ENCODE results near the gene C10orf120. TPM values are rescaled to one million over a fixed set of nuclear protein-coding genes. Genes with fewer than 3 reads are reported as not detected.

C10orf120 gene
- total and polyA plus RNA-seq, 3 experiments from 2014 or later, result not detected

Other genes starting within 250 kb of the C10orf120 start
- gene ARMS2, start 245.2 kb downstream of the C10orf120 start, total RNA-seq, result not detected
- not detected for gene ARMS2, start 245.2 kb downstream of the C10orf120 start, polyA plus RNA-seq
- gene HTRA1, start 238.3 kb downstream of the C10orf120 start, total RNA-seq, result under 1 TPM in 1 of 2 experiments, not detected in 1; 0.13 TPM
- 0.56 TPM for gene HTRA1, start 238.3 kb downstream of the C10orf120 start, polyA plus RNA-seq
- not detected for gene DMBT1, start 139.1 kb downstream of the C10orf120 start, total RNA-seq
- gene DMBT1, start 139.1 kb downstream of the C10orf120 start, polyA plus RNA-seq, result not detected
- 1 to 10 TPM; 1.6 to 1.8 TPM for gene CUZD1, start 146.0 kb upstream of the C10orf120 start, total RNA-seq
- 1.6 TPM for gene CUZD1, start 146.0 kb upstream of the C10orf120 start, polyA plus RNA-seq
- 10 to 100 TPM; 10.1 to 11.7 TPM for gene FAM24B, start 179.7 kb upstream of the C10orf120 start, total RNA-seq
- 8.5 TPM for gene FAM24B, start 179.7 kb upstream of the C10orf120 start, polyA plus RNA-seq
- not detected for gene FAM24A, start 210.8 kb upstream of the C10orf120 start, total RNA-seq
- not detected for gene FAM24A, start 210.8 kb upstream of the C10orf120 start, polyA plus RNA-seq